HepG2 (cell line): Measurements from ENCODE around the gene PDGFA. TPM values are rescaled to one million over a fixed set of nuclear protein-coding genes. Genes with fewer than 3 reads are reported as not detected.

Experiments used
- ATAC-seq: fragments of 200-7000 bp; cut with Tn5 transposase; 3 replicates; pipeline ENCODE4 v1.9.1; 2020; ENCODE audit warnings: mild to moderate bottlenecking, moderate library complexity
- BruUV-seq: library from RNA; stranded (reverse); fragments of 400-500 nt; replicated peaks from 2 replicates; lab custom pipeline; 2021; lab: Mats Ljungman, UMichigan
- CTCF ChIA-PET: fragments of 300-600 bp; formaldehyde crosslinking; extraction: SDS; loops from one replicate; lab custom pipeline; 2021; ENCODE audit warnings: low total read pairs, inconsistent platforms, low intra/inter-chr PET ratio; lab: Yijun Ruan, JAX
- POLR2A ChIA-PET: fragments of 350-600 bp; sonication (Branson Sonifier 250); formaldehyde crosslinking; loops from one replicate; lab custom pipeline; 2020; ENCODE audit warnings: antibody characterized with exemption, inconsistent platforms; lab: Yijun Ruan, JAX
- DNase-seq: peaks from one replicate; pipeline ENCODE4 v3.0.0-alpha.2; 2015; ENCODE audit warnings: low spot score
- FAIRE-seq: peaks from 3 replicates; lab custom pipeline; 2011; peaks lifted over from hg19 to GRCh38; lab: Jason Lieb, UNC
- H2AFZ ChIP-seq: one replicate; pipeline ENCODE4 v1.6.1; 2011; ENCODE audit warnings: low read length, inconsistent platforms
- H3K27ac ChIP-seq: fragments of 300-600 bp; 3 replicates; pipeline ENCODE4 v1.8.0; 2011; ENCODE audit warnings: mixed run types, mild to moderate bottlenecking, mixed read lengths, low read length, inconsistent platforms; ENCODE audit not compliant: insufficient read depth; ENCODE audit errors: extremely low read length
- H3K27me3 ChIP-seq, 2 experiments: fragments of 200-600 bp in 1 of 2; 2 replicates in 1 of 2; 3 replicates in 1 of 2; pipeline versions ENCODE4 v1.6.0 to v1.8.0; 2011; ENCODE audit warnings: low read length in 2 of 2, mild to moderate bottlenecking in 2 of 2, moderate library complexity in 2 of 2, inconsistent platforms in 1 of 2; ENCODE audit not compliant: insufficient read depth in 2 of 2, control insufficient read depth in 1 of 2
- H3K36me3 ChIP-seq, 2 experiments: fragments of 200-600 bp in 1 of 2; replicated peaks in 1 of 2; 2 replicates in 1 of 2; 3 replicates in 1 of 2; pipeline versions ENCODE4 v1.5.1 to v1.8.0; 2011; ENCODE audit warnings: low read length in 2 of 2, inconsistent platforms in 1 of 2; ENCODE audit not compliant: insufficient read depth in 2 of 2, control insufficient read depth in 1 of 2
- H3K4me1 ChIP-seq: 2 replicates; pipeline ENCODE4 v1.5.1; 2012; ENCODE audit warnings: low read length, inconsistent platforms; ENCODE audit not compliant: insufficient read depth
- H3K4me2 ChIP-seq: 2 replicates; pipeline ENCODE4 v1.6.0; 2011; ENCODE audit warnings: low read depth, low read length, inconsistent platforms
- H3K4me3 ChIP-seq, 3 experiments: fragments of 200-600 bp in 1 of 3; sonication (generic), shearing (Covaris generic) in 1 of 3; replicated peaks in 1 of 3; 2 replicates each; pipeline ENCODE4 v1.5.1; 2011 to 2016; ENCODE audit warnings: low read length in 3 of 3, inconsistent platforms in 2 of 3, low read depth in 2 of 3, mild to moderate bottlenecking in 2 of 3, control low read depth in 1 of 3, mixed read lengths in 1 of 3; ENCODE audit not compliant: insufficient read depth in 1 of 3
- H3K79me2 ChIP-seq: one replicate; pipeline ENCODE4 v1.6.1; 2011; ENCODE audit warnings: low read length, inconsistent platforms; ENCODE audit not compliant: insufficient read depth
- H3K9ac ChIP-seq: 2 replicates; pipeline ENCODE4 v1.6.0; 2011; ENCODE audit warnings: mild to moderate bottlenecking, low read depth, low read length, inconsistent platforms; ENCODE audit not compliant: insufficient read depth
- H3K9me3 ChIP-seq: 2 replicates; pipeline ENCODE4 v1.5.1; 2012; ENCODE audit warnings: mild to moderate bottlenecking, low read length
- H4K20me1 ChIP-seq: 2 replicates; pipeline ENCODE4 v1.6.0; 2011; ENCODE audit warnings: inconsistent platforms, mild to moderate bottlenecking, low read length, moderate library complexity; ENCODE audit not compliant: insufficient read depth
- CSRNP1 ChIP-seq: sonication (generic); formaldehyde crosslinking; IDR thresholded peaks from 2 replicates; pipeline ENCODE4 v1.8.1; 2023; ENCODE audit warnings: mild to moderate bottlenecking, missing genetic modification reagents
- CTCF ChIP-seq: sonication (generic); formaldehyde crosslinking; IDR thresholded peaks from 2 replicates; pipeline ENCODE4 v1.5.0; 2020; ENCODE audit warnings: mild to moderate bottlenecking, missing genetic modification reagents, moderate library complexity
- MTF1 ChIP-seq: sonication (generic); formaldehyde crosslinking; IDR thresholded peaks from 2 replicates; pipeline ENCODE4 v1.5.0; 2020; ENCODE audit warnings: missing genetic modification reagents
- SMAD9 ChIP-seq: sonication (generic); formaldehyde crosslinking; IDR thresholded peaks from 2 replicates; pipeline ENCODE4 v1.5.1; 2020; ENCODE audit warnings: mild to moderate bottlenecking, missing genetic modification reagents
- ZKSCAN8 ChIP-seq: IDR thresholded peaks from 2 replicates; pipeline ENCODE4 v1.6.1; 2016; ENCODE audit warnings: borderline replicate concordance, missing genetic modification reagents, missing compliant biosample characterization
- ZNF629 ChIP-seq: sonication (generic); formaldehyde crosslinking; conservative IDR thresholded peaks from 2 replicates; pipeline ENCODE4 v1.5.0; 2020; ENCODE audit warnings: missing genetic modification reagents
- WGBS: methylation state at CpG from one replicate; pipeline ENCODE4 v1.1.6; 2017; ENCODE audit warnings: low lambda C conversion rate; 5-methylcytosine and 5-hydroxymethylcytosine counted together
- in situ Hi-C: cut with HindIII; loops from 2 replicates; pipeline ENCODE4 v1.10.0; 2017; ENCODE audit warnings: low pct_unique_long_range_greater_than_20kb; ENCODE audit not compliant: extremely low pct_ligation_motif_present
- intact Hi-C: fragments of 100-400 bp; cut with micrococcal nuclease; formaldehyde crosslinking; loops from one replicate; pipeline ENCODE4 v1.10.0; 2022; ENCODE audit not compliant: unreplicated experiment
- polyA plus RNA-seq, 8 experiments: library from polyadenylated mRNA; depleted of rRNA in 3 of 8; stranded (reverse) in 7 of 8; unstranded in 1 of 8; fragments of >200 nt; fragmentation: Illumina TruSeq in 4 of 8; extraction: Trizol in 4 of 8; gene quantifications; 2 replicates each; pipeline versions ENCODE4 v1.2.1 to v1.2.3, GENCODE V29; 2011 to 2016; ENCODE audit warnings: low read depth in 4 of 8, missing spikeins in 1 of 8, mixed read lengths in 1 of 8; ENCODE audit not compliant: insufficient read depth in 1 of 8
- total RNA-seq, 5 experiments: library from RNA; depleted of rRNA; stranded (reverse); fragments of >200 nt; fragmentation: Illumina TruSeq; extraction: Trizol; gene quantifications; 2 replicates each; pipeline ENCODE4 v1.2.3, GENCODE V29; 2016; ENCODE audit warnings: low read depth in 1 of 5

PDGFA gene
- total and polyA plus RNA-seq, 2 of the 13 experiments (the other 11 are each of a cell fraction or from before 2014, with no cell fraction given) = 1.5 to 3.4 TPM

GRCh38 chr7:510131-510481, 9.5 kb downstream of the PDGFA start:
- Histone ChIP-seq H4K20me1 (peaks cover under 1% of the 10 kb centered on the region; the same call in 1 of the 2 replicates), H3K27ac (no peak overlapping the region), H3K4me1 (no peaks in the 10 kb centered on the region), H2AFZ (no peak overlapping the region), H3K9ac (no peak overlapping the region), H3K4me2 (no peak overlapping the region), H3K36me3 (no peaks in the 10 kb centered on the region), H3K27me3 (no peaks in the 10 kb centered on the region; a peak in 1 of 5 replicates), H3K4me3 (no peak overlapping the region), H3K79me2 (no peaks in the 10 kb centered on the region), H3K9me3 (no peaks in the 10 kb centered on the region)
- peak; percentile 77 for TF ChIP-seq ZNF629 (CRISPR knock-in tag)
- TF ChIP-seq MTF1 = no peak
- no peak for TF ChIP-seq CSRNP1 (CRISPR knock-in tag)
- no peak for TF ChIP-seq CTCF (CRISPR knock-in tag)
- TF ChIP-seq ZKSCAN8 (CRISPR knock-in tag) = no peak
- no peak for TF ChIP-seq SMAD9 (CRISPR knock-in tag)
- intact Hi-C loops (no loop called here), in situ Hi-C loops (no loop called here)
- no peak for FAIRE-seq
- BruUV-seq = no TSS peak
- ATAC-seq = no peak
- ChIA-PET POLR2A (no interaction called here), CTCF (no interaction called here)
- 81% methylated on average over 9 of the region's 17 CpGs for WGBS
- no peak for DNase-seq
